SU-DHL-6 (cell line): Measurements from ENCODE around the gene PCSK2.

Experiments used
- EZH2phosphoT487 ChIP-seq: fragments of 200-600 bp; sonication (generic), shearing (Covaris generic); conservative IDR thresholded peaks from 2 replicates; pipeline ENCODE4 v1.6.1; 2018; ENCODE audit warnings: mild to moderate bottlenecking, antibody characterized with exemption, low read length, moderate library complexity, mixed read lengths
- TF ChIP-seq, protein P1 (sequence below): fragments of 200-600 bp; sonication (generic); IDR thresholded peaks from one replicate; pipeline ENCODE4 v1.5.1; 2017; ENCODE audit warnings: antibody characterized with exemption, mild to moderate bottlenecking, low read length, moderate library complexity; ENCODE audit not compliant: insufficient read depth, poor library complexity, severe bottlenecking

DNA sequence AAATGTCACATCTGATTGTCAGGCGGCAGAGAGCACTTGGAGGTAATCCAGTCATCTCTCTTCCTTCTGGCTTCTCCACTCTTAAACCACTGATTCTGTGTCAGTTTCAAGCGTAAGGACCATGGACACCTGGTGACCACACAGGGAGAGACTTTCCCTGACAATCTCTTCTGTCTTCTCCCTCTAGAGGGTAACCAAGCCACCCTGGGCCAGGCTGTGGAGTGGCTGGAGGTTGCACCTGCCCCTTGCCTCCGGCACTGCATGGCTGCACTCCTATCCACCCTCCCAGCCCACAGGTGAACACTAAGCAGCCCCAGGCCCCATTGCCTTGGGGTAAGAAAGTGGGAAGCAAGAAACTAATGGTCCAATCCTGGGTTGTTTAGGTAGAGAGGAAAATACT, 225.6 kb downstream of the PCSK2 start:
- TF ChIP-seq, protein P1, sequence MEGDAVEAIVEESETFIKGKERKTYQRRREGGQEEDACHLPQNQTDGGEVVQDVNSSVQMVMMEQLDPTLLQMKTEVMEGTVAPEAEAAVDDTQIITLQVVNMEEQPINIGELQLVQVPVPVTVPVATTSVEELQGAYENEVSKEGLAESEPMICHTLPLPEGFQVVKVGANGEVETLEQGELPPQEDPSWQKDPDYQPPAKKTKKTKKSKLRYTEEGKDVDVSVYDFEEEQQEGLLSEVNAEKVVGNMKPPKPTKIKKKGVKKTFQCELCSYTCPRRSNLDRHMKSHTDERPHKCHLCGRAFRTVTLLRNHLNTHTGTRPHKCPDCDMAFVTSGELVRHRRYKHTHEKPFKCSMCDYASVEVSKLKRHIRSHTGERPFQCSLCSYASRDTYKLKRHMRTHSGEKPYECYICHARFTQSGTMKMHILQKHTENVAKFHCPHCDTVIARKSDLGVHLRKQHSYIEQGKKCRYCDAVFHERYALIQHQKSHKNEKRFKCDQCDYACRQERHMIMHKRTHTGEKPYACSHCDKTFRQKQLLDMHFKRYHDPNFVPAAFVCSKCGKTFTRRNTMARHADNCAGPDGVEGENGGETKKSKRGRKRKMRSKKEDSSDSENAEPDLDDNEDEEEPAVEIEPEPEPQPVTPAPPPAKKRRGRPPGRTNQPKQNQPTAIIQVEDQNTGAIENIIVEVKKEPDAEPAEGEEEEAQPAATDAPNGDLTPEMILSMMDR: no peak
- no peak for TF ChIP-seq EZH2phosphoT487
